MCF 10A (cell line): ENCODE data around the gene TCHP. TPM values are rescaled to one million over a fixed set of nuclear protein-coding genes. Genes with fewer than 3 reads are reported as not detected.

Experiments
- BruUV-seq: library from RNA; stranded (reverse); fragments of 400-500 nt; replicated peaks from 2 replicates; lab custom pipeline; 2021; lab: Mats Ljungman, UMichigan
- CTCF ChIA-PET: fragments of 300-600 bp; sonication (Branson Sonifier 250); formaldehyde crosslinking; extraction: SDS; loops from one replicate; lab custom pipeline; 2021; ENCODE audit warnings: antibody characterized with exemption, inconsistent platforms; lab: Yijun Ruan, JAX
- POLR2A ChIA-PET: fragments of 300-600, 350-650 bp; sonication (Branson Sonifier 250); formaldehyde crosslinking; extraction: SDS; loops from one replicate; lab custom pipeline; 2020; ENCODE audit warnings: antibody characterized with exemption, inconsistent platforms; lab: Yijun Ruan, JAX
- DNase-seq: peaks from one replicate; pipeline ENCODE4 v3.0.0-alpha.2; 2018; ENCODE audit not compliant: unreplicated experiment
- H3K27ac Mint-ChIP-seq: one replicate; pipeline ENCODE4 v1.8.0; 2022; ENCODE audit warnings: mild to moderate bottlenecking, low read depth, mixed read lengths; ENCODE audit not compliant: unreplicated experiment
- H3K27me3 Mint-ChIP-seq: one replicate; pipeline ENCODE4 v1.8.0; 2022; ENCODE audit warnings: mixed read lengths; ENCODE audit not compliant: insufficient read depth, unreplicated experiment
- H3K36me3 Mint-ChIP-seq: one replicate; pipeline ENCODE4 v1.8.0; 2022; ENCODE audit warnings: mild to moderate bottlenecking, moderate library complexity, mixed read lengths; ENCODE audit not compliant: insufficient read depth, unreplicated experiment
- H3K4me1 Mint-ChIP-seq: one replicate; pipeline ENCODE4 v1.8.0; 2022; ENCODE audit warnings: mixed read lengths; ENCODE audit not compliant: insufficient read depth, unreplicated experiment
- H3K4me3 Mint-ChIP-seq: one replicate; pipeline ENCODE4 v1.8.0; 2022; ENCODE audit warnings: mild to moderate bottlenecking, moderate library complexity, mixed read lengths; ENCODE audit not compliant: unreplicated experiment
- H3K9me3 Mint-ChIP-seq: one replicate; pipeline ENCODE4 v1.8.0; 2022; ENCODE audit warnings: mixed read lengths; ENCODE audit not compliant: unreplicated experiment
- intact Hi-C: fragments of 100-400 bp; cut with micrococcal nuclease; formaldehyde crosslinking; loops from 2 replicates; pipeline ENCODE4 v1.14.1; 2022
- total RNA-seq: library from RNA; stranded (reverse); gene quantifications from 2 replicates; pipeline ENCODE4 v1.2.3, GENCODE V29; 2022
- TF ChIP-seq, protein P1 (sequence below): fragments of 200-600 bp; IDR thresholded peaks from one replicate; pipeline ENCODE4 v1.8.0; 2022; ENCODE audit warnings: antibody characterized with exemption, mild to moderate bottlenecking; ENCODE audit not compliant: unreplicated experiment

Gene TCHP
- total RNA-seq, 1 experiment from 2014 or later, result 36.3 TPM

GRCh38 chr12:109863847-109864712, 36.0 kb upstream of the TCHP start:
- TF ChIP-seq, protein P1, sequence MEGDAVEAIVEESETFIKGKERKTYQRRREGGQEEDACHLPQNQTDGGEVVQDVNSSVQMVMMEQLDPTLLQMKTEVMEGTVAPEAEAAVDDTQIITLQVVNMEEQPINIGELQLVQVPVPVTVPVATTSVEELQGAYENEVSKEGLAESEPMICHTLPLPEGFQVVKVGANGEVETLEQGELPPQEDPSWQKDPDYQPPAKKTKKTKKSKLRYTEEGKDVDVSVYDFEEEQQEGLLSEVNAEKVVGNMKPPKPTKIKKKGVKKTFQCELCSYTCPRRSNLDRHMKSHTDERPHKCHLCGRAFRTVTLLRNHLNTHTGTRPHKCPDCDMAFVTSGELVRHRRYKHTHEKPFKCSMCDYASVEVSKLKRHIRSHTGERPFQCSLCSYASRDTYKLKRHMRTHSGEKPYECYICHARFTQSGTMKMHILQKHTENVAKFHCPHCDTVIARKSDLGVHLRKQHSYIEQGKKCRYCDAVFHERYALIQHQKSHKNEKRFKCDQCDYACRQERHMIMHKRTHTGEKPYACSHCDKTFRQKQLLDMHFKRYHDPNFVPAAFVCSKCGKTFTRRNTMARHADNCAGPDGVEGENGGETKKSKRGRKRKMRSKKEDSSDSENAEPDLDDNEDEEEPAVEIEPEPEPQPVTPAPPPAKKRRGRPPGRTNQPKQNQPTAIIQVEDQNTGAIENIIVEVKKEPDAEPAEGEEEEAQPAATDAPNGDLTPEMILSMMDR, result no peak
- no peaks in the 10 kb centered on the region for H3K36me3 Mint-ChIP-seq
- CTCF ChIA-PET, result interaction anchor here (0.7 to 4.4 kb wide), 5 partner anchors 11 to 345 kb away, joined by 3 to 37 read pairs (median 3); no protein-coding TSS in a partner anchor
- no TSS peak for BruUV-seq
- intact Hi-C loops, result no loop called here
- DNase-seq, result peak; percentile 35
- no peak overlapping the region for H3K4me3 Mint-ChIP-seq
- H3K4me1 Mint-ChIP-seq, result peaks cover 5% of the 10 kb centered on the region
- H3K27me3 Mint-ChIP-seq, result no peaks in the 10 kb centered on the region
- POLR2A ChIA-PET, result interaction anchor here (0.6 kb wide), 1 partner anchor 137 kb away, joined by 3 read pairs; no protein-coding TSS in a partner anchor
- H3K27ac Mint-ChIP-seq, result no peak overlapping the region
- no peaks in the 10 kb centered on the region for H3K9me3 Mint-ChIP-seq

DNA sequence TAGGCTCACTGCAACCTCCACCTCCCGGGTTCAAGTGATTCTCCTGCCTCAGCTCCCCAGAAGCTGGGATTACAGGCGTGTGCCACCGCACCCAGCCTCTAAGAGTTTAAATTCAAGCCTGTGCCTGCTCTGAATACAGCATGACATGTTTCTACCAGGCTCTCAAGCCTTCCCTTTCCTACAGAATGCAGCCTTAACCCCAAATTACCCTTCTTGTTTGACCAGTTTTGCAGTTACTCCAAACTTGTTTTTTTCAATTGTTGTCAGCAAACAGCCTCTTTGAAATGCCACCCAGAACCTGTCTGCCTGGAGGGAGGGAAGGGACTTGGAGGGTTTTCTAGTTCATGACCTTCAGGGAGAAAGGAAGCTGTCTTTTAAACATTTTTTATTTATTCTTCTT, 35.2 kb upstream of the TCHP start:
- CTCF ChIA-PET, result interaction anchor here (1.5 to 4.4 kb wide), 2 partner anchors 12 to 36 kb away, joined by 3 to 37 read pairs; no protein-coding TSS in a partner anchor
- intact Hi-C loops, result no loop called here

DNA sequence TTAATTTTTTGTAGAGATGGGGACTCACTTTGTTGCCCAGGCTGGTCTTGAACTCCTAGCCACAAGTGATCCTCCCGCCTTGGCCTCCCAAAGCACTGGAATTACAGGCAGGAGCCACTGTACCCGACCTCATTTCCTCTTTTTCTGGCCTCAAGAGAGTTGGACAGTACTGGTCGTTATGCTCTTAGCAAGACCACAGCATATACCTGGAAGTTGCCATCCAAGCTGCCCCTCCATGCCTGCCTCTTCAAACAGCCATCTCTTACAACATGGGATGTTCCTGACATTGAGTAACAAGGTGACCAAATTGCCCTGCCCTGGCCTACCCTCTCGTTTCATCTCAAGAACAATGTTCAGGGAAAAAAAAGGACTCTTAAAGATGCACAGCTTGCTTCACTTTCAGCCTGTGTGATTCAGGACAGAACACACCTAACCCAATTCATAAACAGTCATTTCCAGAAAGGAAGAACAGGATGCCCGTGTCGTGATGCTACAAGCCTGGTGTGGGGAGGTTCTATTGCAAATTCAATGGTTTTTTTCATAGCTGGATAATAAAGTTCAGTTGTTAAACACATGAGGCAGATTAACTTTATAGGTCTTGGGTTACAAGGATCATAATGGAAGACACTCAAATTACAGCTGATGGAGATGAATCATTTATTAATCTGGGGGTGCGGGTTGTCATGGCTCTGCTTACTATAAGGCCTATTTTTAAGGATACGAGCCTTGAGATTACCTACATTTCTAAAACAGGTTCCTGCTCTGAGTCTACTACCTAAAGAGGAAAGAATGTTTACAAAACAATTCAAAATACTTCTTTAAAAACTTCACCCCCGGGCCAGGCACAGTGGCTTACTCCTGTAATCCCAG, 31.7 kb upstream of the TCHP start:
- CTCF ChIA-PET, result interaction anchor here (0.6 to 1.8 kb wide), 5 partner anchors 10 to 63 kb away, joined by 3 to 11 read pairs (median 4); no protein-coding TSS in a partner anchor
- no peak for DNase-seq
- H3K4me3 Mint-ChIP-seq, result no peak overlapping the region

More for the DNA sequence above, 35.2 kb upstream of the TCHP start:
- no peak for DNase-seq
- Mint-ChIP-seq H3K4me3 (no peak overlapping the region), H3K9me3 (no peaks in the 10 kb centered on the region), H3K36me3 (no peaks in the 10 kb centered on the region), H3K27ac (peak overlapping the region; percentile 2), H3K27me3 (no peaks in the 10 kb centered on the region), H3K4me1 (peaks cover 5% of the 10 kb centered on the region)
- BruUV-seq, result no TSS peak
- POLR2A ChIA-PET, result no interaction called here
- TF ChIP-seq, protein P1, result no peak

More for the DNA sequence above, 31.7 kb upstream of the TCHP start:
- no TSS peak for BruUV-seq
- Mint-ChIP-seq H3K9me3 (no peaks in the 10 kb centered on the region), H3K27me3 (no peaks in the 10 kb centered on the region), H3K36me3 (peaks cover 8% of the 10 kb centered on the region), H3K4me1 (peaks cover 5% of the 10 kb centered on the region), H3K27ac (peak overlapping the region; percentile 2)
- intact Hi-C loops, result no loop called here
- TF ChIP-seq, protein P1, result no peak
- POLR2A ChIA-PET, result no interaction called here
